Measurements from ENCODE around the gene OSBPL3. TPM values are rescaled to one million over a fixed set of nuclear protein-coding genes. Genes with fewer than 3 reads are reported as not detected.
"Not testable (repeated sequence)": the region's sequence is repeated elsewhere in the genome, so short reads cannot be mapped to it uniquely, and the experiment has no call there.

The OSBPL3 gene
- total and polyA plus RNA-seq, 4 donors, result 4.7 to 13.7 (median 5.7) TPM

DNA sequence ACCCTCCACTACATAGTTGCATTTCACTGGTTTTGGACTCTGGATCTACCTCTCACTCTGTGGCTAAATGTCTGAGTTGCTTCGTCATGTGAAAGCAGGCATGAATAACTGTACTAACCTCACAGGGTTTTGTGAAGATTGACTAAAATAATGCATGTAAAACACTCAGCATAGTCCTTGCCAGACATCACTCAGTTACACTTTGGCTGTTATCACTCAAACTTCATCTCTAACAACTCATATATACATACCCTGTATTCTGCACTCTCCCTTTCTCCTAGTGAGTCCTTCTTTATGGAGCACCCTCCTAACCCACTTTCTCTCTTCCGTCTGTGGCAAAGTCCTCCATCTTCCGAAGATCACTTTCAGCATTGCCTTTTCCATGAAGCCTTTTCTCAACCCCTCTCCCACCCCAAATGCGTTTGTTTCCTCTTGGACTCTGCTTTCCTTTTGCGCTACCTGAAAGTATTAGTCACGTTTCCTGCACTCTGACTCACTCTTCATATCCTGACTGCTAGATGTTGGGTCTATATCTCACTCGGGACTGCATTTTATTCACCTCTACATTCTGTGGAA is 72.6 kb downstream of the OSBPL3 start:
- Histone ChIP-seq H3K36me3 (ENCODE audit: control insufficient read depth, insufficient read depth, low read length) (no peaks in the 10 kb centered on the region), H3K27ac (ENCODE audit: low read depth, low read length) (no peak overlapping the region), H3K4me1 (ENCODE audit: control insufficient read depth, insufficient read depth, low read length) (no peaks in the 10 kb centered on the region), H3K4me3 (ENCODE audit: low read depth, low read length) (no peak overlapping the region), H3K9me3 (ENCODE audit: control insufficient read depth, insufficient read depth, low read length) (no peaks in the 10 kb centered on the region), H3K27me3 (ENCODE audit: control insufficient read depth, insufficient read depth, low read length) (no peaks in the 10 kb centered on the region)
- DNase-seq (ENCODE audit: low read depth in 4 of 6, low spot score in 6 of 6), result no peak
- WGBS (ENCODE audit: insufficient coverage), result 87% methylated on average over 5 of the region's 7 CpGs

DNA sequence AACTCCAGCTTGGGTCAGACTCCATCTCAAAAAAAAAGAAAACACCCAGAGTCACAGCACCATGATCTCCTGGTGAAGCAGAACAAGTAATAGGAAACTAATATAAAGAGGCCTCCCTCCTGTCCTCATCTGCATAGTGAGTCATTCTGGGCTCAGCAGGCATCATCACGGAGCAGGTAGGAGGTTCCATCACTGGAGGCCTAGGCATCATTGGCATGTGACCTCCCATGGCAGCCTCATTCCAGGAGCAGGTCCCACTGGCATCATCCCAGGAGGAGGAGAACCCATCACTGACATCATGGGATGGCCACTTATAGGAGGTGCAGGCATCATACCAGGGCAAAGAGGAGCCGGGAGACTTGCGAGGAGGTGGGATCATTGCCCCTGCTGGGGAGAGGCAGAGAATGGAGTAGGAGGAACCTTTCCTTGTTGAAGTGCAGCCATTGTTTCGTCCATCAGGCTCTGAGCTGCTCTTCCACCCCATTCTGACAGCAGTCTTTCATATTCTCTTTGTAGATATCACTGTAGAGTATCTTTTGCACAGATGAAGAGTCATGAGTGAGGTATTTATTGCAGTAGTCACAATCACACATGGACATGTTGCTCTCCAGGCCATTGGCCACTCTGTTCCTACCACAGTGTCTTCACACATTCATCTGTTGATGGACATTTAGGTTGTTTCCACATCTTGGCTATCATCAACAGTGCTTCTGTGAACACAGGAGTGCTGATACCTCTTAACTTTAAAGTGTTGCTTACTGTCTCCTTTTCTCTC is 73.8 kb downstream of the OSBPL3 start:
- H3K4me1 ChIP-seq (ENCODE audit: control insufficient read depth, insufficient read depth, low read length), result no peaks in the 10 kb centered on the region
- WGBS (ENCODE audit: insufficient coverage), result 92% methylated on average over 3 of the region's 4 CpGs
- no peaks in the 10 kb centered on the region for H3K27me3 ChIP-seq (ENCODE audit: control insufficient read depth, insufficient read depth, low read length)
- H3K4me3 ChIP-seq (ENCODE audit: low read depth, low read length), result no peak overlapping the region
- H3K27ac ChIP-seq (ENCODE audit: low read depth, low read length), result no peak overlapping the region
- H3K36me3 ChIP-seq (ENCODE audit: control insufficient read depth, insufficient read depth, low read length), result no peaks in the 10 kb centered on the region
- DNase-seq (ENCODE audit: low read depth in 4 of 6, low spot score in 6 of 6), result no peak
- no peaks in the 10 kb centered on the region for H3K9me3 ChIP-seq (ENCODE audit: control insufficient read depth, insufficient read depth, low read length)

DNA sequence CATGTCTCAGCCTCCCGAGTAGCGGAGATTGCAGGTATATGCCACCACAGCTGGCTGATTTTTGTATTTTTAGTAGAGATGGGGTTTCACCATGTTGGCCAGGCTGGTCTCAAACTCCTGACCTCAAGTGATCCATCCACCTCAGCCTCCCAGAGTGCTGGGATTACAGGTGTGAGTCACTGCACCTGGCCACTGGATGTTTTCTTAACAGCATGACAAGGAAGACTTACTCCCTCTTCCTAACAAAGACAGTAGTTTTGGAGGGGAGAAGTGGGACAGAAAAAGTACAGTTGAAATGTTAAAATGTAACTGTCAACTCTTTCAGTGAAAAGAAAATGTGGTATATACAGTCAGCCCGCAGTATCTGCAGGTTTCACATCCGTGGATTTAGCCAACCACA is 76.0 kb downstream of the OSBPL3 start:
- not testable (repeated sequence) for H3K9me3 ChIP-seq (ENCODE audit: control insufficient read depth, insufficient read depth, low read length); H3K27ac ChIP-seq (ENCODE audit: low read depth, low read length); DNase-seq (ENCODE audit: low read depth in 4 of 6, low spot score in 6 of 6); H3K4me1 ChIP-seq (ENCODE audit: control insufficient read depth, insufficient read depth, low read length); H3K4me3 ChIP-seq (ENCODE audit: low read depth, low read length); H3K36me3 ChIP-seq (ENCODE audit: control insufficient read depth, insufficient read depth, low read length); H3K27me3 ChIP-seq (ENCODE audit: control insufficient read depth, insufficient read depth, low read length)
- no CpG with 5 or more reads among the region's 4 CpGs for WGBS (ENCODE audit: insufficient coverage)

DNA sequence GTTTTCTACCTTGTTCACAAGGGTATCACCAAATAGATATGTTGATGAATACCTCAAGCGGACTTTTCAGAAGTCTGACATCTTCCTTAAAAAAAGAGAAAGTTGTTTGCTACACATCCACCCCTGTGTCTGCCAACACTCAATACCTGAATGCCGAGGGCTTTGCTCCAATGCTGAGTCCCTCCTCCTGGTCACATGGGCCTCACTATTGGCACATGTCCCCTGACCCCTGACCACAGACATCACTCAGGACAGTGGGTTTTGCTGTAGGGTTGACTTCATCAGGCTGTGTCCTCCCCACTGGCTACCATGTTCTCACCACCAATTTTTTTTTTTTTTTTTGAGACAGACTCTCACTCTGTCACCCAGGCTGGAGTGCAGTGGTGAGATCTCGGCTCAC is 76.4 kb downstream of the OSBPL3 start:
- WGBS (ENCODE audit: insufficient coverage), result 80% methylated on average over 1 of the region's 3 CpGs
- Histone ChIP-seq H3K9me3 (ENCODE audit: control insufficient read depth, insufficient read depth, low read length) (no peaks in the 10 kb centered on the region), H3K27ac (ENCODE audit: low read depth, low read length) (no peak overlapping the region), H3K36me3 (ENCODE audit: control insufficient read depth, insufficient read depth, low read length) (no peaks in the 10 kb centered on the region), H3K4me3 (ENCODE audit: low read depth, low read length) (no peak overlapping the region), H3K27me3 (ENCODE audit: control insufficient read depth, insufficient read depth, low read length) (no peaks in the 10 kb centered on the region), H3K4me1 (ENCODE audit: control insufficient read depth, insufficient read depth, low read length) (no peaks in the 10 kb centered on the region)
- no peak for DNase-seq (ENCODE audit: low read depth in 4 of 6, low spot score in 6 of 6)

DNA sequence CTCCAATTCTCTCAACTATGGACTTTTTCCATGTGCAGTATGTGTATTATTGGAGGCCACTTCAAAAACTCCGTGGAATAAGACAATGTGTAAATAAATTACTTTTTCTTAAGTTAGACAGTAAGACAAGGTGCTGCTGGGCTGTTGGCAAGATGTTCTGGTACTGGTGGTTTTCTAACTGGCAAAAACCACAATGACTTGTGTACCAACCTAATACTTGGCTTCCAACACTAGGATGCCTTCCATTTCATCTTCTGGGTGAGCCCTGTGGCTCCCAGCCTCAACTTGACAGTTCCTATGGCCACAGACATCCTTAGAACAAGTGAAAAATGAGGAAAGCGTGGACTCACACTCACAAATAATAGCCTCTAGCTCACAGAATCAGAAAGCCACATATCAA is 77.0 kb downstream of the OSBPL3 start:
- no peak overlapping the region for H3K4me3 ChIP-seq (ENCODE audit: low read depth, low read length)
- WGBS (ENCODE audit: insufficient coverage), result no CpG with 5 or more reads among the region's 2 CpGs
- no peak for DNase-seq (ENCODE audit: low read depth in 4 of 6, low spot score in 6 of 6)
- no peak overlapping the region for H3K27ac ChIP-seq (ENCODE audit: low read depth, low read length)
- H3K36me3 ChIP-seq (ENCODE audit: control insufficient read depth, insufficient read depth, low read length), result no peaks in the 10 kb centered on the region
- no peaks in the 10 kb centered on the region for H3K4me1 ChIP-seq (ENCODE audit: control insufficient read depth, insufficient read depth, low read length)
- no peaks in the 10 kb centered on the region for H3K27me3 ChIP-seq (ENCODE audit: control insufficient read depth, insufficient read depth, low read length)
- H3K9me3 ChIP-seq (ENCODE audit: control insufficient read depth, insufficient read depth, low read length), result no peaks in the 10 kb centered on the region

DNA sequence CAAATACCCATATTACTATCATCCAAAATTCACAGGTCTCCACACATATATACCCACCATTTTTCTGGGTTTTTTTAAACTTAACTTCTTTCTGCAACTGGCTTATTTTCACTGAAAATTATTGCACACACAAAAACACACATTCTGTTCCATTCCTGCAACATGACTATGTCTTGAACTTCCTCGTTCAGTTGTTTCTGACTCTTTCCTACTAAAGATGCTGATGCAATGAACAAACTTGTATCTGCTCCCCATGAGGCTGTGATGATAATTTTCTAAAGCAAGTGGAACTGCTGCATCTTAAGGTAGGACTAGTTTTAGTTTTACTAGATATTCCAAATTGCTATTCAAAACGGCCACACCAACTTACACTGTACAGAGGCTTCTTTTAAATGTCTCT is 77.7 kb downstream of the OSBPL3 start:
- H3K4me1 ChIP-seq (ENCODE audit: control insufficient read depth, insufficient read depth, low read length), result no peaks in the 10 kb centered on the region
- H3K27ac ChIP-seq (ENCODE audit: low read depth, low read length), result no peak overlapping the region
- H3K9me3 ChIP-seq (ENCODE audit: control insufficient read depth, insufficient read depth, low read length), result no peaks in the 10 kb centered on the region
- no peak overlapping the region for H3K4me3 ChIP-seq (ENCODE audit: low read depth, low read length)
- no CpG with 5 or more reads among the region's 2 CpGs for WGBS (ENCODE audit: insufficient coverage)
- no peak for DNase-seq (ENCODE audit: low read depth in 4 of 6, low spot score in 6 of 6)
- no peaks in the 10 kb centered on the region for H3K27me3 ChIP-seq (ENCODE audit: control insufficient read depth, insufficient read depth, low read length)
- H3K36me3 ChIP-seq (ENCODE audit: control insufficient read depth, insufficient read depth, low read length), result no peaks in the 10 kb centered on the region

DNA sequence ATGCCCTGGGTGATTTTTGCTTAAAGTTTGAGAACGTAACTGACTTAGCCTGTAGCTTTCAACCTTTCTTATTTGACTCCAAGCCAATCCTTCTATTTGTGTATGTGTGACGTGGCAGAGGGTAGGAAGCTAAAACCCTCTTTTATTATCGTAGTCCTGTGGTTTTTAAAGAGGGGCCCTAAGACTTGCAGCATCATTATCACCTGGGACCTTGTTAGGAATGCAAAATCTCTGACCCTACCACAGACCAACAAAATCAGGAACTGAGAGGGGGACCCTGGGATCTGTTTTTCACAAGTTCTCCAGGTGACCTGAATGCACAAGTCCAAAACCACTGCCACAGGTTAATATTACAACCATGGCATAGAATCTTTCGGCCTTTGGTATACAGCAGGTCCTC is 80.1 kb downstream of the OSBPL3 start:
- no peak overlapping the region for H3K27ac ChIP-seq (ENCODE audit: low read depth, low read length)
- no peak overlapping the region for H3K4me3 ChIP-seq (ENCODE audit: low read depth, low read length)
- H3K36me3 ChIP-seq (ENCODE audit: control insufficient read depth, insufficient read depth, low read length), result no peaks in the 10 kb centered on the region
- no peaks in the 10 kb centered on the region for H3K4me1 ChIP-seq (ENCODE audit: control insufficient read depth, insufficient read depth, low read length)
- no peaks in the 10 kb centered on the region for H3K27me3 ChIP-seq (ENCODE audit: control insufficient read depth, insufficient read depth, low read length)
- WGBS (ENCODE audit: insufficient coverage), result no CpG with 5 or more reads among the region's 4 CpGs
- no peaks in the 10 kb centered on the region for H3K9me3 ChIP-seq (ENCODE audit: control insufficient read depth, insufficient read depth, low read length)
- no peak for DNase-seq (ENCODE audit: low read depth in 4 of 6, low spot score in 6 of 6)

DNA sequence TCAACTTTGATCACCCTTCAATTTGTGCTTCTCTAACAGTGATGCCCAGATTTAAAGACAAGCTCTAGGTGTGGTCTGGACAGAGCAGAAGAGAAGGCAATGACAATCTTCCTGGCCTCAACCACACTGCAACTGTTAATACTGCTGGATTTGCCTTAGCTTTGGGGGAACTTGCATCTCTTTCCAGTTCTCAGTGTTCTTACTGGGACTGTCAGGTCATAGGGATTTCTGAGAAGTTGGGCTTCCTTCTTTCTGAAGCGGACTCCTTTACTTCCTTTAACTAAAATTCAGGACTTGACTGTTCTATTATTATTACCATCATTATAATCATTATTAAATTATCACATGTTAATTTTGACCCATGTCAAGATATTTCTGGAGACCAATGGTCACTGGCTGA is 80.8 kb downstream of the OSBPL3 start:
- no peak overlapping the region for H3K27ac ChIP-seq (ENCODE audit: low read depth, low read length)
- H3K9me3 ChIP-seq (ENCODE audit: control insufficient read depth, insufficient read depth, low read length), result no peaks in the 10 kb centered on the region
- H3K4me3 ChIP-seq (ENCODE audit: low read depth, low read length), result no peak overlapping the region
- WGBS (ENCODE audit: insufficient coverage), result no CpG with 5 or more reads among the region's 1 CpG
- no peaks in the 10 kb centered on the region for H3K36me3 ChIP-seq (ENCODE audit: control insufficient read depth, insufficient read depth, low read length)
- H3K4me1 ChIP-seq (ENCODE audit: control insufficient read depth, insufficient read depth, low read length), result no peaks in the 10 kb centered on the region
- H3K27me3 ChIP-seq (ENCODE audit: control insufficient read depth, insufficient read depth, low read length), result no peaks in the 10 kb centered on the region
- no peak for DNase-seq (ENCODE audit: low read depth in 4 of 6, low spot score in 6 of 6)

DNA sequence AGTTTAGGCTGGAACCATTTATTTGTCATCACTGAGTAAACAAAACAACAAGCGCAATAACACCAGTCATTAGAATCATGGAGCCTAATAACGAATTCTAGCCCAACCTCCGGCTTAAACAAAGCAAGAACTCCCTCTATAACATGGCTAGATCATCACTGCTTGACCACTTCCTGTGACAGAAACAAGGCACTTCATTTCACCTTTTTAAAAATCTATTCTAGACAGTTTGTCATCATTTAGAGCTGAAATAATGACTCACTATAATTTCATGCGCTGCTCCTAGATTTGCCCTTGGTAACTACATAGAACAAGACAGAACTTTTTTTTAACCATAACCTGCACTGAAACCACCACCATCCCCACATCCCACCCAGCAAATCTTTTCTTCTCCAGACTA is 81.3 kb downstream of the OSBPL3 start:
- no peak for DNase-seq (ENCODE audit: low read depth in 4 of 6, low spot score in 6 of 6)
- Histone ChIP-seq H3K9me3 (ENCODE audit: control insufficient read depth, insufficient read depth, low read length) (no peaks in the 10 kb centered on the region), H3K4me1 (ENCODE audit: control insufficient read depth, insufficient read depth, low read length) (no peaks in the 10 kb centered on the region), H3K4me3 (ENCODE audit: low read depth, low read length) (no peak overlapping the region), H3K27ac (ENCODE audit: low read depth, low read length) (no peak overlapping the region), H3K36me3 (ENCODE audit: control insufficient read depth, insufficient read depth, low read length) (no peaks in the 10 kb centered on the region), H3K27me3 (ENCODE audit: control insufficient read depth, insufficient read depth, low read length) (no peaks in the 10 kb centered on the region)
- WGBS (ENCODE audit: insufficient coverage), result 93% methylated on average over 4 of the region's 4 CpGs

DNA sequence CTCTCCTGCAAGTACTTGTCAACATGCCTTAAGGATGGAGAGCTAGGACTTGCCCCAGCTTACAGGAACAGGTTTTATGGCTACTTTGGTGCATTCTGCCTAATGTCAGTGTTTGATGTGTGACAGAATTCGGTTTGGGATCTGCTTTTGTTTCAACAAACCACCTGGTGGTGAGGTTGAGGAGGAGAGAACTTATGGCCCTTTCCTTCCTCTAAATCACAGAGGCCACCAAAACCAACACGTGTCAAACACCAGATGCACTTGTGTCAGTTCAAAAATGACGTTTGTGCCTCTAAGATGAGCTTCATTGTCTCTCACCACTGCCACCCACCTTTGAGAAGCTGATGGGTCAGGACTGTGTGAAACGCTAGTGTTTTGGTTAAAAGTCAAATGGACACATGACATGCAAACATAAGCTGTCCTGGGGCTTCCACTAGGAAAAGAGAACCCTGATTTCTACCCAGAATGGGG is 83.9 kb downstream of the OSBPL3 start:
- no peak for DNase-seq (ENCODE audit: low read depth in 4 of 6, low spot score in 6 of 6)
- H3K9me3 ChIP-seq (ENCODE audit: control insufficient read depth, insufficient read depth, low read length), result no peaks in the 10 kb centered on the region
- no peak overlapping the region for H3K4me3 ChIP-seq (ENCODE audit: low read depth, low read length)
- no CpG with 5 or more reads among the region's 4 CpGs for WGBS (ENCODE audit: insufficient coverage)
- no peak overlapping the region for H3K27ac ChIP-seq (ENCODE audit: low read depth, low read length)
- no peaks in the 10 kb centered on the region for H3K4me1 ChIP-seq (ENCODE audit: control insufficient read depth, insufficient read depth, low read length)
- H3K27me3 ChIP-seq (ENCODE audit: control insufficient read depth, insufficient read depth, low read length), result no peaks in the 10 kb centered on the region
- H3K36me3 ChIP-seq (ENCODE audit: control insufficient read depth, insufficient read depth, low read length), result no peaks in the 10 kb centered on the region
